ENCODE measurements around the gene MARS1.
"Not testable (repeated sequence)": the region's sequence is repeated elsewhere in the genome, so short reads cannot be mapped to it uniquely, and the experiment has no call there.

MARS1 gene

GRCh38 chr12:57495051-57495701, 7.3 kb downstream of the MARS1 start:
- not testable (repeated sequence) for DNase-seq (ENCODE audit: low spot score)

- DNase-seq (ENCODE audit: low spot score): no peak
These were observed 9.0 kb downstream of the MARS1 start for GRCh38 chr12:57496822-57497221.

GRCh38 chr12:57497223-57498131, 9.6 kb downstream of the MARS1 start:
- no peak for DNase-seq (ENCODE audit: low spot score)

- no peak for DNase-seq (ENCODE audit: low spot score)
These were observed 10.2 kb downstream of the MARS1 start for GRCh38 chr12:57498132-57498502.

GRCh38 chr12:57498571-57498970, 10.7 kb downstream of the MARS1 start:
- DNase-seq (ENCODE audit: low spot score): no peak

- no peak for DNase-seq (ENCODE audit: low spot score)
These were observed 12.3 kb downstream of the MARS1 start for GRCh38 chr12:57500213-57500612.

- not testable (repeated sequence) for DNase-seq (ENCODE audit: low spot score)
These were observed 14.6 kb downstream of the MARS1 start for GRCh38 chr12:57502311-57502969.

GRCh38 chr12:57506541-57506940, 18.7 kb downstream of the MARS1 start:
- DNase-seq (ENCODE audit: low spot score): not testable (repeated sequence)

- not testable (repeated sequence) for DNase-seq (ENCODE audit: low spot score)
These were observed 19.9 kb downstream of the MARS1 start for GRCh38 chr12:57507796-57508195.

- no peak for DNase-seq (ENCODE audit: low spot score)
These were observed 23.3 kb downstream of the MARS1 start for GRCh38 chr12:57511161-57511560.

GRCh38 chr12:57511588-57512325, 23.9 kb downstream of the MARS1 start:
- no peak for DNase-seq (ENCODE audit: low spot score)

- DNase-seq (ENCODE audit: low spot score): no peak
These were observed 24.8 kb downstream of the MARS1 start for GRCh38 chr12:57512665-57513064.

GRCh38 chr12:57513266-57513665, 25.4 kb downstream of the MARS1 start:
- DNase-seq (ENCODE audit: low spot score): no peak

- not testable (repeated sequence) for DNase-seq (ENCODE audit: low spot score)
These were observed 25.8 kb downstream of the MARS1 start for GRCh38 chr12:57513677-57514076.

GRCh38 chr12:57514246-57514645, 26.4 kb downstream of the MARS1 start:
- DNase-seq (ENCODE audit: low spot score): not testable (repeated sequence)

GRCh38 chr12:57514720-57515407, 27.0 kb downstream of the MARS1 start:
- DNase-seq (ENCODE audit: low spot score): no peak

- no peak for DNase-seq (ENCODE audit: low spot score)
These were observed 27.6 kb downstream of the MARS1 start for GRCh38 chr12:57515408-57515933.

GRCh38 chr12:57515934-57516541, 28.2 kb downstream of the MARS1 start:
- DNase-seq (ENCODE audit: low spot score): no peak

- no peak for DNase-seq (ENCODE audit: low spot score)
These were observed 28.8 kb downstream of the MARS1 start for GRCh38 chr12:57516617-57517153.

GRCh38 chr12:57517187-57517586, 29.3 kb downstream of the MARS1 start:
- no peak for DNase-seq (ENCODE audit: low spot score)

Data from HuH-7.5 (cell line).